ENCODE measurements around the gene GTF3C1.

Gene GTF3C1

GRCh38 chr16:27516365-27516764 is 33.3 kb downstream of the GTF3C1 start:
- no peak for DNase-seq (ENCODE audit: low read depth)

GRCh38 chr16:27515874-27516353 is 33.8 kb downstream of the GTF3C1 start:
- peak; percentile 19 for DNase-seq (ENCODE audit: low read depth)

GRCh38 chr16:27514806-27515205 is 34.9 kb downstream of the GTF3C1 start:
- DNase-seq (ENCODE audit: low read depth) = no peak

GRCh38 chr16:27511657-27512448 is 37.9 kb downstream of the GTF3C1 start:
- DNase-seq (ENCODE audit: low read depth) = no peak

GRCh38 chr16:27508476-27508875 is 41.2 kb downstream of the GTF3C1 start:
- DNase-seq (ENCODE audit: low read depth) = no peak

GRCh38 chr16:27506771-27507170 is 42.9 kb downstream of the GTF3C1 start:
- DNase-seq (ENCODE audit: low read depth) = no peak

GRCh38 chr16:27505297-27506236 is 44.1 kb downstream of the GTF3C1 start:
- peak; percentile 22 for DNase-seq (ENCODE audit: low read depth)

- peak; percentile 83 for DNase-seq (ENCODE audit: low read depth)
Observed at GRCh38 chr16:27503662-27504061, 46.1 kb downstream of the GTF3C1 start.

GRCh38 chr16:27500801-27501200 is 48.9 kb downstream of the GTF3C1 start:
- peak; percentile 36 for DNase-seq (ENCODE audit: low read depth)

- DNase-seq (ENCODE audit: low read depth) = no peak
Observed at GRCh38 chr16:27499659-27500055, 50.1 kb downstream of the GTF3C1 start.

GRCh38 chr16:27498916-27499658 is 50.6 kb downstream of the GTF3C1 start:
- no peak for DNase-seq (ENCODE audit: low read depth)

GRCh38 chr16:27498031-27498825 is 51.5 kb downstream of the GTF3C1 start:
- DNase-seq (ENCODE audit: low read depth) = no peak

- DNase-seq (ENCODE audit: low read depth) = peak; percentile 93
Observed at GRCh38 chr16:27495191-27495590, 54.5 kb downstream of the GTF3C1 start.

- DNase-seq (ENCODE audit: low read depth) = no peak
Observed at GRCh38 chr16:27492588-27492979, 57.1 kb downstream of the GTF3C1 start.

- DNase-seq (ENCODE audit: low read depth) = no peak
Observed at GRCh38 chr16:27491894-27492587, 57.7 kb downstream of the GTF3C1 start.

GRCh38 chr16:27489906-27490305 is 59.8 kb downstream of the GTF3C1 start:
- no peak for DNase-seq (ENCODE audit: low read depth)

GRCh38 chr16:27489421-27489820 is 60.3 kb downstream of the GTF3C1 start:
- no peak for DNase-seq (ENCODE audit: low read depth)

GRCh38 chr16:27486760-27487159 is 63.0 kb downstream of the GTF3C1 start:
- DNase-seq (ENCODE audit: low read depth) = no peak

- no peak for DNase-seq (ENCODE audit: low read depth)
Observed at GRCh38 chr16:27486344-27486743, 63.4 kb downstream of the GTF3C1 start.

- DNase-seq (ENCODE audit: low read depth) = no peak
Observed at GRCh38 chr16:27485811-27486210, 63.9 kb downstream of the GTF3C1 start.

- DNase-seq (ENCODE audit: low read depth) = no peak
Observed at GRCh38 chr16:27485126-27485525, 64.6 kb downstream of the GTF3C1 start.
